ENCODE results near the gene GPR107.

The GPR107 gene

DNA sequence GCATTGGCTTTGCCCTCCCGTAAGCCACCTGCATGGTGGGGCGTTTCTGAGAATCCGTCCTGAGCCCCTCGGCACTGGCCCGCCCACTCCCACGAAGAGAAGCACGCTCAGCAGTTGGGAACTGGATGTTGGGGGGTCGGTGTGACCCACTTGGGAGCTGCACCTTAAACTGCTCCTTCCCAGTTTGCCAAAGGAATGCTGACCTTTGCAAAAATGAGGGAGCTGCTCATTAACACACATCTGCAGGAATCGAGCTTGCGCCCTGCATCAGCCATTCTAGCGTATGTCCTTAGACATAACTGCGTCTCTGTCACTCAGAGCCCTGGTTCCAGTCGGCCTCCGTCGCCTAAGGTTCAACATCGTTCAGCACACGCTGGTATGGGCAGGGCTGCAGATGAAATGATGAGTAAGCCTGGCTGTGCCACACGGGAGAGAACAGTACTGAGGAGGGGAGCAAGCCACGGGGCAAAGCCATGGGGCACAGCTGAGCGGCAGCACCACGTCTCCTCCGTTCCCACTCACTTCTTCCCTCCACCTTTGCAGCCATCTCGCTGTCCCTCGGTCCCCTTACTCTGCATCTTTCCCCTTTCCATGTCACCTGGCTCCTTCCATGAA lies 89.7 kb downstream of the GPR107 start:
- DNase-seq (ENCODE audit: extremely low read depth, low read depth): no peak
- TF ChIP-seq, protein P1, sequence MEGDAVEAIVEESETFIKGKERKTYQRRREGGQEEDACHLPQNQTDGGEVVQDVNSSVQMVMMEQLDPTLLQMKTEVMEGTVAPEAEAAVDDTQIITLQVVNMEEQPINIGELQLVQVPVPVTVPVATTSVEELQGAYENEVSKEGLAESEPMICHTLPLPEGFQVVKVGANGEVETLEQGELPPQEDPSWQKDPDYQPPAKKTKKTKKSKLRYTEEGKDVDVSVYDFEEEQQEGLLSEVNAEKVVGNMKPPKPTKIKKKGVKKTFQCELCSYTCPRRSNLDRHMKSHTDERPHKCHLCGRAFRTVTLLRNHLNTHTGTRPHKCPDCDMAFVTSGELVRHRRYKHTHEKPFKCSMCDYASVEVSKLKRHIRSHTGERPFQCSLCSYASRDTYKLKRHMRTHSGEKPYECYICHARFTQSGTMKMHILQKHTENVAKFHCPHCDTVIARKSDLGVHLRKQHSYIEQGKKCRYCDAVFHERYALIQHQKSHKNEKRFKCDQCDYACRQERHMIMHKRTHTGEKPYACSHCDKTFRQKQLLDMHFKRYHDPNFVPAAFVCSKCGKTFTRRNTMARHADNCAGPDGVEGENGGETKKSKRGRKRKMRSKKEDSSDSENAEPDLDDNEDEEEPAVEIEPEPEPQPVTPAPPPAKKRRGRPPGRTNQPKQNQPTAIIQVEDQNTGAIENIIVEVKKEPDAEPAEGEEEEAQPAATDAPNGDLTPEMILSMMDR (IDR thresholded peaks at IDR 0.05; ENCODE audit: low read depth, low read length): no peak

- DNase-seq (ENCODE audit: extremely low read depth, low read depth): no peak
- TF ChIP-seq, protein P1 (IDR thresholded peaks at IDR 0.05; ENCODE audit: low read depth, low read length): no peak
Measured at GRCh38 chr9:130143958-130144366, 90.3 kb downstream of the GPR107 start.

GRCh38 chr9:130144703-130145102 lies 91.0 kb downstream of the GPR107 start:
- TF ChIP-seq, protein P1 (IDR thresholded peaks at IDR 0.05; ENCODE audit: low read depth, low read length): no peak
- no peak for DNase-seq (ENCODE audit: extremely low read depth, low read depth)

- TF ChIP-seq, protein P1 (IDR thresholded peaks at IDR 0.05; ENCODE audit: low read depth, low read length): no peak
- no peak for DNase-seq (ENCODE audit: extremely low read depth, low read depth)
Measured at GRCh38 chr9:130145658-130146057, 92.0 kb downstream of the GPR107 start.

- TF ChIP-seq, protein P1 (IDR thresholded peaks at IDR 0.05; ENCODE audit: low read depth, low read length): no peak
- DNase-seq (ENCODE audit: extremely low read depth, low read depth): no peak
Measured at GRCh38 chr9:130147198-130147597, 93.5 kb downstream of the GPR107 start.

GRCh38 chr9:130147910-130148309 lies 94.2 kb downstream of the GPR107 start:
- no peak for DNase-seq (ENCODE audit: extremely low read depth, low read depth)
- TF ChIP-seq, protein P1 (IDR thresholded peaks at IDR 0.05; ENCODE audit: low read depth, low read length): no peak

DNA sequence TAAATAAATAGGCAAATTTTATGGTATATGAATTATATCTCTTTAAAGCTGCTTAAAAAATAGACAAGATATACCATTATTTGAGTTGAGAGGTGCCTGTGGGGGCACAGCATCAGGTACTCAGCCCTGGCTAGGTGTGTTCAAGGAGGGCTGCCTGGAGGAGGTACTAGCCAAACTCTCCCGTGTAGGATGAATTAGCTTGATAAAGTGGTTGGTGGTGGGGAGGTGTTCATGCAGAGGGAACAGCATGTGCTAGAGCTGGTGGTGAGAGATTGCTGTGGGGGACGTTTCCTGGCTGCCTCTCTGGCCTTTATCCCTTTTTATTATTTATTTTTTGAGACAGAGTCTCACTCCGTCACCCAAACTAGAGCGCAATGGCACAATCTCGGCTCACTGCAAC lies 95.3 kb downstream of the GPR107 start:
- no peak for DNase-seq (ENCODE audit: extremely low read depth, low read depth)
- TF ChIP-seq, protein P1 (IDR thresholded peaks at IDR 0.05; ENCODE audit: low read depth, low read length): no peak

All from AG09319 (cell line).